IMR-90 (cell line): Measurements from ENCODE around the gene CAMTA1.

Source experiments
- CHD1 ChIP-seq: IDR thresholded peaks from 2 replicates; pipeline ENCODE4 v1.6.1; 2012; ENCODE audit warnings: low read depth, low read length, improper control_type of control experiment
- MAFK ChIP-seq: IDR thresholded peaks from 2 replicates; pipeline ENCODE4 v1.6.1; 2012; ENCODE audit warnings: low read depth, low read length, improper control_type of control experiment
- MAZ ChIP-seq: IDR thresholded peaks from 2 replicates; pipeline ENCODE4 v1.6.1; 2012; ENCODE audit warnings: low read depth, mild to moderate bottlenecking, low read length, improper control_type of control experiment, moderate library complexity, borderline replicate concordance
- MXI1 ChIP-seq: IDR thresholded peaks from 2 replicates; pipeline ENCODE4 v1.6.1; 2012; ENCODE audit warnings: low read depth, mild to moderate bottlenecking, low read length, moderate library complexity, borderline replicate concordance
- NFE2L2 ChIP-seq: fragments of 150-350 bp; IDR thresholded peaks from 2 replicates; pipeline ENCODE4 v1.6.1; 2016; ENCODE audit warnings: low read depth, mild to moderate bottlenecking, low read length
- POLR2A ChIP-seq: IDR thresholded peaks from 2 replicates; pipeline ENCODE4 v1.6.1; 2012; ENCODE audit warnings: mild to moderate bottlenecking, low read depth, low read length
- RAD21 ChIP-seq: IDR thresholded peaks from 2 replicates; pipeline ENCODE4 v1.6.1; 2012; ENCODE audit warnings: low read length, improper control_type of control experiment
- RCOR1 ChIP-seq: IDR thresholded peaks from 2 replicates; pipeline ENCODE4 v1.6.1; 2012; ENCODE audit warnings: mild to moderate bottlenecking, low read length, improper control_type of control experiment; ENCODE audit not compliant: insufficient replicate concordance
- RFX5 ChIP-seq: IDR thresholded peaks from 2 replicates; pipeline ENCODE4 v1.8.0; 2012; ENCODE audit warnings: low read depth, mild to moderate bottlenecking, low read length, moderate library complexity
- TF ChIP-seq, protein P1 (sequence below): conservative IDR thresholded peaks from 2 replicates; pipeline ENCODE4 v1.5.1; 2012; ENCODE audit warnings: mild to moderate bottlenecking, low read depth, low read length, improper control_type of control experiment
- TF ChIP-seq, protein P2 (sequence below): fragments of 150-350 bp; IDR thresholded peaks from 2 replicates; pipeline ENCODE4 v1.6.1; 2017; ENCODE audit warnings: mild to moderate bottlenecking, antibody characterized with exemption, low read length, low read depth
- TF ChIP-seq, protein P3 (sequence below): fragments of 150-350 bp; IDR thresholded peaks from 2 replicates; pipeline ENCODE4 v1.6.1; 2016; ENCODE audit warnings: low read depth, mild to moderate bottlenecking, low read length, moderate library complexity, borderline replicate concordance

DNA sequence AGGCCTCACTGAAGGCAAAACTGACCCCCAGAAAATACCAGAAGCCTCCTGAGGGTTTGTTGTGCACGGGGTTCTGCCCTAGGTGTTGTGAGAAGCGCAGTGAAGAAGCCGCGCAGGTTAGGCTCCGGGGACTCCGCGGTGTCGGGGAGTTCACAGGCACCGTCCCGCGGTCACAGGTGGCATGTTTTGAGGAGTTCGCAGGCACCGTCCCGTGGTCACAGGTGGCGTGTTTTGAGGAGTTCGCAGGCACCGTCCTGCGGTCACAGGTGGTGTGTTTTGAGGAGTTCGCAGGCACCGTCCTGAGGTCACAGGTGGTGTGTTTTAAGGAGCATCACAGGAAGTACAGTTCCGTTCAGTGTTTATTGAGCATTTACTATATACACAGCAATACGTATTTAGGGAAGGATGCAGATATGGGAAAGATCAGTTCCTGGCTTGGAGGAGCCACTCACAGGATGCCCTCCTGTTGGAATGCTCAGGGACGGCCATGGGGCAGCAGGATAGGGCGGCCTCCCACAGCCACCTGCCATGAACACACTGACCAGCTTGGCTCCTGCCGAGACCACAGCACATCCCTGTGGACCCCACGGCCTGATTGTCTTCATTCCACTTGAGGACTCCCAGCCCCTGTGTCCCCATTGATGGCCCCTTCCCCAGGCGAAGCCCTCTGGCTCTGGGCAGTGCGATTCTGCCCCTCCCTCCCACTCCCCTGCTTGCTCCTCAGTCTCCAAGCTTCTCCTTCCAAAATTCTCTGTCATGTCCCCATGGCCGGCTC is 899.8 kb downstream of the CAMTA1 start:
- TF ChIP-seq, protein P1, sequence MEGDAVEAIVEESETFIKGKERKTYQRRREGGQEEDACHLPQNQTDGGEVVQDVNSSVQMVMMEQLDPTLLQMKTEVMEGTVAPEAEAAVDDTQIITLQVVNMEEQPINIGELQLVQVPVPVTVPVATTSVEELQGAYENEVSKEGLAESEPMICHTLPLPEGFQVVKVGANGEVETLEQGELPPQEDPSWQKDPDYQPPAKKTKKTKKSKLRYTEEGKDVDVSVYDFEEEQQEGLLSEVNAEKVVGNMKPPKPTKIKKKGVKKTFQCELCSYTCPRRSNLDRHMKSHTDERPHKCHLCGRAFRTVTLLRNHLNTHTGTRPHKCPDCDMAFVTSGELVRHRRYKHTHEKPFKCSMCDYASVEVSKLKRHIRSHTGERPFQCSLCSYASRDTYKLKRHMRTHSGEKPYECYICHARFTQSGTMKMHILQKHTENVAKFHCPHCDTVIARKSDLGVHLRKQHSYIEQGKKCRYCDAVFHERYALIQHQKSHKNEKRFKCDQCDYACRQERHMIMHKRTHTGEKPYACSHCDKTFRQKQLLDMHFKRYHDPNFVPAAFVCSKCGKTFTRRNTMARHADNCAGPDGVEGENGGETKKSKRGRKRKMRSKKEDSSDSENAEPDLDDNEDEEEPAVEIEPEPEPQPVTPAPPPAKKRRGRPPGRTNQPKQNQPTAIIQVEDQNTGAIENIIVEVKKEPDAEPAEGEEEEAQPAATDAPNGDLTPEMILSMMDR, result no peak
- no peak for TF ChIP-seq POLR2A
- no peak for TF ChIP-seq MAFK
- TF ChIP-seq CHD1, result no peak
- TF ChIP-seq MAZ, result no peak
- TF ChIP-seq, protein P2, sequence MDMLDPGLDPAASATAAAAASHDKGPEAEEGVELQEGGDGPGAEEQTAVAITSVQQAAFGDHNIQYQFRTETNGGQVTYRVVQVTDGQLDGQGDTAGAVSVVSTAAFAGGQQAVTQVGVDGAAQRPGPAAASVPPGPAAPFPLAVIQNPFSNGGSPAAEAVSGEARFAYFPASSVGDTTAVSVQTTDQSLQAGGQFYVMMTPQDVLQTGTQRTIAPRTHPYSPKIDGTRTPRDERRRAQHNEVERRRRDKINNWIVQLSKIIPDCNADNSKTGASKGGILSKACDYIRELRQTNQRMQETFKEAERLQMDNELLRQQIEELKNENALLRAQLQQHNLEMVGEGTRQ, result no peak
- TF ChIP-seq, protein P3, sequence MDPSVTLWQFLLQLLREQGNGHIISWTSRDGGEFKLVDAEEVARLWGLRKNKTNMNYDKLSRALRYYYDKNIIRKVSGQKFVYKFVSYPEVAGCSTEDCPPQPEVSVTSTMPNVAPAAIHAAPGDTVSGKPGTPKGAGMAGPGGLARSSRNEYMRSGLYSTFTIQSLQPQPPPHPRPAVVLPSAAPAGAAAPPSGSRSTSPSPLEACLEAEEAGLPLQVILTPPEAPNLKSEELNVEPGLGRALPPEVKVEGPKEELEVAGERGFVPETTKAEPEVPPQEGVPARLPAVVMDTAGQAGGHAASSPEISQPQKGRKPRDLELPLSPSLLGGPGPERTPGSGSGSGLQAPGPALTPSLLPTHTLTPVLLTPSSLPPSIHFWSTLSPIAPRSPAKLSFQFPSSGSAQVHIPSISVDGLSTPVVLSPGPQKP, result no peak
- no peak for TF ChIP-seq RAD21
- TF ChIP-seq NFE2L2, result no peak
- no peak for TF ChIP-seq RCOR1
- TF ChIP-seq RFX5, result no peak
- no peak for TF ChIP-seq MXI1
